ENCODE measurements around the gene TENM3. TPM values are rescaled to one million over a fixed set of nuclear protein-coding genes. Genes with fewer than 3 reads are reported as not detected.

The TENM3 gene
- total RNA-seq, 1 experiment from 2014 or later: 71.0 TPM

GRCh38 chr4:182700362-182701160 lies 457.4 kb downstream of the TENM3 start:
- peak overlapping the region; percentile 91 for H3K27ac Mint-ChIP-seq
- TF ChIP-seq FOXJ3 (CRISPR knock-in tag; IDR thresholded peaks at IDR 0.05; ENCODE audit: borderline replicate concordance) (no peak), E2F5 (CRISPR knock-in tag; IDR thresholded peaks at IDR 0.05) (no peak), FOXP1 (CRISPR knock-in tag; IDR thresholded peaks at IDR 0.05; ENCODE audit: borderline replicate concordance) (no peak), GTF2I (CRISPR knock-in tag; conservative IDR thresholded peaks at IDR 0.05) (no peak), MXD4 (CRISPR knock-in tag; IDR thresholded peaks at IDR 0.05; ENCODE audit: borderline replicate concordance) (no peak), AR (CRISPR knock-in tag; IDR thresholded peaks at IDR 0.05) (no peak), ZNF281 (CRISPR knock-in tag; IDR thresholded peaks at IDR 0.05) (no peak), NR3C1 (CRISPR knock-in tag; conservative IDR thresholded peaks at IDR 0.05; ENCODE audit: low read depth) (no peak), ATF2 (CRISPR knock-in tag; IDR thresholded peaks at IDR 0.05; ENCODE audit: borderline replicate concordance, low read depth) (no peak), ZMAT4 (CRISPR knock-in tag; IDR thresholded peaks at IDR 0.05) (no peak), CREB1 (CRISPR knock-in tag; IDR thresholded peaks at IDR 0.05) (no peak), ZNF232 (CRISPR knock-in tag; IDR thresholded peaks at IDR 0.05) (no peak), CDX4 (CRISPR knock-in tag; IDR thresholded peaks at IDR 0.05; ENCODE audit: borderline replicate concordance) (no peak), SP1 (CRISPR knock-in tag; conservative IDR thresholded peaks at IDR 0.05) (no peak)
- CTCF ChIA-PET: interaction anchor here (1.0 to 1.3 kb wide), 2 partner anchors 221 to 225 kb away, joined by 3 to 4 read pairs; no protein-coding TSS in a partner anchor
- H3K4me3 Mint-ChIP-seq: no peak overlapping the region
- DNase-seq (ENCODE audit: low spot score): no peak
- H3K27me3 Mint-ChIP-seq (ENCODE audit: low read depth): no peaks in the 10 kb centered on the region
- H3K36me3 Mint-ChIP-seq: peaks cover 5% of the 10 kb centered on the region; the same call in 1 of the 2 replicates
- no peak for ATAC-seq
- peaks cover 39% of the 10 kb centered on the region for H3K4me1 Mint-ChIP-seq
- POLR2A ChIA-PET: interaction anchor here (0.7 kb wide), 1 partner anchor 1084 kb away, joined by 7 read pairs; no protein-coding TSS in a partner anchor
- H3K9me3 Mint-ChIP-seq: no peaks in the 10 kb centered on the region

GRCh38 chr4:182704077-182704476 lies 460.9 kb downstream of the TENM3 start:
- peaks cover 4% of the 10 kb centered on the region for H3K9me3 Mint-ChIP-seq

More at GRCh38 chr4:182704077-182704476, 460.9 kb downstream of the TENM3 start:
- TF ChIP-seq CBFB (CRISPR knock-in tag; IDR thresholded peaks at IDR 0.05; ENCODE audit: low read depth) (no peak), RELA (CRISPR knock-in tag; IDR thresholded peaks at IDR 0.05; ENCODE audit: borderline replicate concordance) (no peak), ZNF416 (CRISPR knock-in tag; IDR thresholded peaks at IDR 0.05) (no peak), NFE2L1 (CRISPR knock-in tag; IDR thresholded peaks at IDR 0.05) (no peak)
- H3K27me3 Mint-ChIP-seq (ENCODE audit: low read depth): no peaks in the 10 kb centered on the region
- peaks cover 4% of the 10 kb centered on the region; the same call in 1 of the 2 replicates for H3K36me3 Mint-ChIP-seq
- H3K4me1 Mint-ChIP-seq: peaks cover 25% of the 10 kb centered on the region
- ATAC-seq: no peak
- POLR2A ChIA-PET: no interaction called here
- no peak for DNase-seq (ENCODE audit: low spot score)
- CTCF ChIA-PET: no interaction called here
- H3K4me3 Mint-ChIP-seq: no peak overlapping the region
- no peak overlapping the region for H3K27ac Mint-ChIP-seq
